ENCODE results near the gene CIAO3.

Gene CIAO3

DNA sequence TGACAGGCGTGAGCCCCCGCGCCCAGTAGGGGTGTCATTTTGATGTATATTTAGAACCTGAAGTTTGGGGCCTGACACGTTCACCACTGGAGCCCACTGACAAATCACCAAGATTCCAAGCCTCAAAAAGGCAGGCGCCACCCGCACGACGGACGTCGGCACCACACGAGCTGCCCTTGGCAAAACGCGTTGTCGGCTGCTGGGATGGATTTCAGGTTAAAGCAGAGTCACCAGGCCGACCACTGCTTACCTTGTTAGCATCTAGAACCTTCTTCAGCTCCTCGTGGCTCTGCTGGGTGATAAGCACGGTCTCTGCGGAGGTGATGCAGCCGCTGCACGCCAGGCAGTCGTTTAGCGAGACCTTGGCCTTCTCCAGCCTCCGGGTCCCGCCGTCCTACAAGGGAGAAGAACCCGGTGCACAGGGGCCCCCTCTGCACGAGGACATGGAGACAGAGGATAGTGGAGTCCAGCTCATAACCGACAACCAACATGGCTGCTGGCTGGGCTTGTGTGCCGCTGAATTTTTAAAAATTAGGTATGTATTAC is 3.8 kb downstream of the CIAO3 start:
- no peak for DNase-seq (ENCODE audit: low read depth in 1 of 2, low spot score in 1 of 2)

DNA sequence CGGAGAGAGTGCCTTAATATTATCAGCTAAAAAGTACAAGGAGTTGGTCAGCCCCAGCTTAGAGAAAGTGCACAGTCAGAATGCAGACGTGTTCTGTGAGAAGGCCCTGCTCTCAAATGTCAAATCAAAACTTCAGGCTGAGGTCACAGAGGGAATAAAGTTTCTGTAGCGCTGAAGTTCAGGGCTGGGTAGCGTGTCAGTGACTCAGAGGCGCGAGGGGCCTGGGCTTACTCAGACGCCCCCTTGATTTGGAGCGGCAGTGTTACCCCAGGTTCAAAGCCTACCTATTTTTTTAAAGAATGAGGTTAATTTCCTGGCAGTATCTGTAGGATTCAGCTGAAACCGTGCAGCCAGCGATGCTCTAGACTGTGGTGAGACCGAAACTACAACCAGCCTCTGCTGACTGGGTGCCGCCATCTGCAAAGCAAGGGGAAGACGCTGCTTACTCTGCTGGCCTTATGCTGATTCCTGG is 4.8 kb downstream of the CIAO3 start:
- DNase-seq (ENCODE audit: low read depth in 1 of 2, low spot score in 1 of 2) = no peak

DNA sequence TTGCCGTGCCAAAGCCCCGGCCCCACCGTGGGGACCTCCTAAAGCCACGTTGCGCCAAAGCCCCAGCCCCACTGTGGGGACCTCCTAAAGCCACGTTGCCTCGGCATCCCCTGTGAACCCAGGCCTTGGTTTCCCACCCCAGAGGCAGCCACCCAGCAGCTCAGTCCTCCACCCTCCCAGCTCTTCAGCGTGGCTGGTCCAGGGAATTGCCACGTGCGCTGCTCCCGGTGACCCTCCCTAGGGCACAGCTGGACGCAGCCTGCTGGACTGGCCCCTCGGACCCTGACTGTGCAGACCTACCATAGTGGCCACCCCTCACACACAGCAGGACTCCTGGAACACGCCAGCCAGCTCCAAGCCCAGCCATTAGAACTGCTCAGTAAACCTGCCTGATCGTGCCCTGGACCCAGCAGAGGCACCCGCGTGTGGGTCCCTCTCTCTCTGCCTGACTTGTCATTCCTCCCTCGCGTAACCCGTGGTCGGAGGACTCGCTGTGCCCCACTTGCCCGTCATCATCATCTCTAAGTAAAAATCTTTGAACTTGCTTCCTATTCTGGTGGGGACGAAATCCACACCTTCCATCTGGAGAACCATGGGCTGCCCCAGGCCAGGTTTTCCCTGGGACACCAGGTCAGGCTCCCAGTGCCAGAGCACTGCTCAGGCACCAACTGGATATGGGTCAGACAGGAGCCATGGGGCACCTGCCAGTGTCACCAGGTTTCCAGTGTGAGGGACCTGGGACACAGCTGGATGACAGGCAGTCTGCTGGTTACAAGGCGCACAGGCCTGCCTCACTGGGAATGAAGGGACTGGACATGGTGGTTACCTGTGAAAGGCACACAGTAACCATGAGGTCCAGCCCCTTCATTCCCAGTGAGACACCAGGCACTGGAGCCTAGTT is 5.6 kb downstream of the CIAO3 start:
- no peak for DNase-seq (ENCODE audit: low read depth in 1 of 2, low spot score in 1 of 2)

GRCh38 chr16:734208-734980 is 6.4 kb downstream of the CIAO3 start:
- DNase-seq (ENCODE audit: low read depth in 1 of 2, low spot score in 1 of 2) = no peak

GRCh38 chr16:733382-734207 is 7.2 kb downstream of the CIAO3 start:
- DNase-seq (ENCODE audit: low read depth in 1 of 2, low spot score in 1 of 2) = no peak

GRCh38 chr16:732936-733335 is 7.9 kb downstream of the CIAO3 start:
- DNase-seq (ENCODE audit: low read depth in 1 of 2, low spot score in 1 of 2) = no peak

DNA sequence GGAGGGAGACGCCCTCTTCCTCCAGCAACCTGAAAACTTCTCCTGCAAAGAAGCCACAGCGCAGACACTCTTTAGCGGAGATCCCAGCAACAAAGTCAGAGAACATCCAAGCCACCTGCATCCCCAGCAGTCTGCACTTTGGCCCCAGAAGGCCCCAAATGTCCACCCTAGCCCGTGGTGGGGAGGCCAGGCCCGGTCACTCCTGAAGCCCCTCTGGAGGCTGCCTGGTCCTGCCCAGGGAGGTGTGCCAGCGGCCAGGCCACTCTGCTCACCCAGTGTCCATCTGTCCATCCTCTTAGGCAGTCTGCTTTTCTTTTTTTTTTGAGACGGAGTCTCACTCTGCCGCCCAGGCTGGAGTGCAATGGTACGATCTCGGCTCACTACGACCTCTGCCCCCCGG is 8.5 kb downstream of the CIAO3 start:
- no peak for DNase-seq (ENCODE audit: low read depth in 1 of 2, low spot score in 1 of 2)

- DNase-seq (ENCODE audit: low read depth in 1 of 2, low spot score in 1 of 2) = no peak
These were observed 9.9 kb downstream of the CIAO3 start for GRCh38 chr16:730666-731509.

- DNase-seq (ENCODE audit: low read depth in 1 of 2, low spot score in 1 of 2) = no peak
These were observed 10.8 kb downstream of the CIAO3 start for GRCh38 chr16:729768-730665.

DNA sequence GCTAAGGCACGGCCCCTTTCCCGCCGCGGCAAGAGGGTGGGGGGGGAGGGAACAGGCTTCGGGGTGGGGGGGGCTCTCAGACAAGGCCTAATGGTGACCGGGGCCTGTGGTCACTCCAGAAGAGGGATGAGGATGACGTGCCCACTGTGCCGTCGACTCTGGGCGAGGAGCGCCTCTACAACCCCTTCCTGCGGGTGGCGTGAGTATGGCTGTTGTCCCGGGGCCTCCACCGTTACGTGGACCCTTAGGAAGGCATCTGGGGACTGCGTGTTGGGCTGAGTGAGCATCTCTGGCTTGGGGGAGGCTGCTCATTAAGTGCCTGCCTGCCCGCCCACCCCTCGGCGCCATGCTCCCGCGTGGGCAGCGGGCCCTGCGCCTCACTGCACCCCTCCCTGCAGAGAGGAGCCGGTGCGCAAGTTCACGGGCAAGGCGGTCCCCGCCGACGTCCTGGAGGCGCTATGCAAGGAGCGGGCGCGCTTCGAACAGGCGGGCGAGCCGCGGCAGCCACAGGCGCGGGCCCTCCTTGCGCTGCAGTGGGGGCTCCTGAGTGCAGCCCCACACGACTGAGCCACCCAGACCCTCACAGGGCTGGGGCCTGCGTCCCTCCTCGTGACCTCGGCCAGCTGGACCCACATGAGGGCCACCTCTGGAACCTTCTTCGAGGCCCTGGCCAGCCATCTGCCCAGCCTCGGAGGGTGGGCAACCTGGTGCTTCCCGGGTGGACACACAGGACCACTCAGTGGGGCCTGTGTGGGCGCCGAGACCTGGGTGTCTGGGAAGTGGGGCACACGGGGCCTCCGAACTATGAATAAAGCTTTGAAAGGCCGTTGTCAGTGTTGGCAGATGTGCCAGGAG is 11.7 kb downstream of the CIAO3 start:
- no peak for DNase-seq (ENCODE audit: low read depth in 1 of 2, low spot score in 1 of 2)

DNA sequence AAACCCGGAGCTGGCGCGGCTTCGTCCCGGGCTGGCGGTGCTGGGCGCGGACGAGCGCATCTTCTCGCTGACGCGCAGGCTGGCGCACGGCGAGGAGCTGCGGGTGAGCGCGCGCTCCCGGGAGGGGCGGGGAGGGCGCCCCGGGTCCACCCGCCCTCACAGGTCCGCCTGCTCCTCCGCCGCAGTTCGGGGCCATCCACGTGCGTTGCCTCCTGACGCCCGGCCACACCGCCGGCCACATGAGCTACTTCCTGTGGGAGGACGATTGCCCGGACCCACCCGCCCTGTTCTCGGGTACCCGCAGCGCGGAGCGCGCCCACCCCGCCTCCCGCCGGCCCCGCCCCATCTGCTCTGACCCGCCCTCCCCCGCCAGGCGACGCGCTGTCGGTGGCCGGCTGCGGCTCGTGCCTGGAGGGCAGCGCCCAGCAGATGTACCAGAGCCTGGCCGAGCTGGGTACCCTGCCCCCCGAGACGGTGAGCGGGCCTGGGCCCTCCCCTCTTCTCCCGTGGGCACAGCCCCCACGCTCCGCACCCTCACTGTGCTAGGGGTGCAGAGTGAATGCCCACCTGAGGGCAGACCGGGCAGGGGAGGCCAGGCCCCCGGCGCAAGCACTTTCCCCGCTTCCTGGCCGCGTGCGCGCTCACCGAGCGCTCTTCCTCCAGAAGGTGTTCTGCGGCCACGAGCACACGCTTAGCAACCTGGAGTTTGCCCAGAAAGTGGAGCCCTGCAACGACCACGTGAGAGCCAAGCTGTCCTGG is 12.5 kb downstream of the CIAO3 start:
- DNase-seq (ENCODE audit: low read depth in 1 of 2, low spot score in 1 of 2) = peak in 1 of 2 donors; percentile 44

GRCh38 chr16:727291-727977 is 13.4 kb downstream of the CIAO3 start:
- DNase-seq (ENCODE audit: low read depth in 1 of 2, low spot score in 1 of 2) = no peak

DNA sequence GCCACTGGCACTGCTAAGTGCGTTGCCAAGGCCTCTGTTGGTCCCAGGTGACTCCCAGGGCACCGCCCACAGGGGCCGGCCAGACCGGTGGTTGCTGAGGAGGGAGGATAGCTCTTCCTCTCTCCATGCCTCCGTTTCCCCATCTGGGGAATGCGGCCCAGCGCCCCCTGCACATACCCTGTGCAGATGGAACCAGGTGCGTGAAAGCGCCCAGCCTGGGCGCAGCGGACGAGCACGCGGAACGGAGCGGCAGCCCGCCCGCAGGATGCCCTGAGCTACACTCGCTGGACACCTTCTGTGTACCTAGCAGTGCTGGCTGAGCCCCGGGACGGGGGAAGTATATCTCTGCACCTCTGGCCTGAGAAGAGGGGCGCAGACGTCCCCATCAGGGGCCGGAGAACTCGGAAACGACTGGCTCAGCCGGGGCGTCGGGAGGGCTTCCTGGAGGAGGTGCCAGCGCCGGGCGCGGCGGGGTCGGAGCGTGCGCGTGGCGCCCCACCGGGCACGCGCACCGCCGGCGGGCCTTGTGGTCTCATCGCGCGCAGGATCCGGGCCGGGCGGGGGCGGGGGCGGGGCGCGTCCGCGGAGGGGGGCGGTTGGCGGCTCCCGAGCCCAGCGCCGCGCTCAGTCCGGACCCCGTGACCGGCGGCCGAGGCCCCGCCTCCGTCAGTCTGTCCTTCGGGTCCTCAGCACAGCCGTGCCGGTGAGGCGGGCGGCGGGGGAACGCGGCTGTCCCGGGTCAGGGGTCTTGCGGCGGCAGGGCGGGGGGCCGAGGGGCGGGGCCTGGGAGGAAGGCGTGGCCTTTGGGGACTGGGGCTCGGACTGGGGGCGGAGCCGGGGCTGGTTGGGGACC is 14.1 kb downstream of the CIAO3 start, which contains the start of the genes CCDC78 and HAGHL:
TSS of gene CCDC78 (minus strand) at position 6 of the 853 bp plus-strand sequence. CDS start 76 bp downstream, outside the sequence.
TSS of gene HAGHL (plus strand) at position 669 of the 853 bp plus-strand sequence. CDS start 404 bp downstream, outside the sequence.
- DNase-seq (ENCODE audit: low read depth in 1 of 2, low spot score in 1 of 2) = peak; percentile 29 to 33

GRCh38 chr16:726188-726437 is 14.7 kb downstream of the CIAO3 start:
- no peak for DNase-seq (ENCODE audit: low read depth in 1 of 2, low spot score in 1 of 2)

GRCh38 chr16:725463-726187 is 15.2 kb downstream of the CIAO3 start:
- DNase-seq (ENCODE audit: low read depth in 1 of 2, low spot score in 1 of 2) = no peak

Data from activated T-helper 1 cell treated with anti-CD3 and anti-CD28 coated beads, Interleukin-2, amount 50 U/mL, for 16 hours (primary cell).